Breast epithelium (tissue), 3 donors: ENCODE measurements around the gene PGBD5.

ENCODE experiments used
- POLR2A ChIP-seq: fragments of 450-650 bp; IDR thresholded peaks from one replicate; pipeline ENCODE4 v1.6.1; 2016; ENCODE audit warnings: antibody characterized with exemption, mild to moderate bottlenecking, moderate library complexity
- TF ChIP-seq, protein P1 (sequence below), 3 donors: fragments of 450-650 bp; IDR thresholded peaks; one replicate each; pipeline ENCODE4 v1.5.1; 2016 to 2017; ENCODE audit warnings: antibody characterized with exemption in 3 of 3, mild to moderate bottlenecking in 3 of 3, moderate library complexity in 3 of 3

DNA sequence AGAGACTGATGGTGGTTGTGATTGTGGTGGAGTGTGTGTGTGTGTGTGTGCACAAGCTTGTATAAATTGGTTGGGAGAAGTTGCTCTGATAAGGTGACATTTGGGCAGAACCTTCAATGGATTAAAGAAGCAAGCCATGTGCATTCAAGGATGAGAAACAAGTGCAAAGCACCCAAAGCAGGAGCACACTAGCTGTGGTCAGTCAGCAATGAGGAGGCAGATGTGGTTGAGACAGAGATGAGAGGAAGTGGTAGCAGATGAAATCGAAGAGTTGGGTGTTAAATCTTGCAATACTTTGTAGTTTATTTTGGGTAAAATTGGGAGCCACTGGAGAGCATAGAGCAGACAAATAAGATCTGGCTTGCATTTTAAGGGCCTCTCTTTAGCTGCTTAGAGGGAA lies 4.4 kb upstream of the PGBD5 start:
- TF ChIP-seq, protein P1, sequence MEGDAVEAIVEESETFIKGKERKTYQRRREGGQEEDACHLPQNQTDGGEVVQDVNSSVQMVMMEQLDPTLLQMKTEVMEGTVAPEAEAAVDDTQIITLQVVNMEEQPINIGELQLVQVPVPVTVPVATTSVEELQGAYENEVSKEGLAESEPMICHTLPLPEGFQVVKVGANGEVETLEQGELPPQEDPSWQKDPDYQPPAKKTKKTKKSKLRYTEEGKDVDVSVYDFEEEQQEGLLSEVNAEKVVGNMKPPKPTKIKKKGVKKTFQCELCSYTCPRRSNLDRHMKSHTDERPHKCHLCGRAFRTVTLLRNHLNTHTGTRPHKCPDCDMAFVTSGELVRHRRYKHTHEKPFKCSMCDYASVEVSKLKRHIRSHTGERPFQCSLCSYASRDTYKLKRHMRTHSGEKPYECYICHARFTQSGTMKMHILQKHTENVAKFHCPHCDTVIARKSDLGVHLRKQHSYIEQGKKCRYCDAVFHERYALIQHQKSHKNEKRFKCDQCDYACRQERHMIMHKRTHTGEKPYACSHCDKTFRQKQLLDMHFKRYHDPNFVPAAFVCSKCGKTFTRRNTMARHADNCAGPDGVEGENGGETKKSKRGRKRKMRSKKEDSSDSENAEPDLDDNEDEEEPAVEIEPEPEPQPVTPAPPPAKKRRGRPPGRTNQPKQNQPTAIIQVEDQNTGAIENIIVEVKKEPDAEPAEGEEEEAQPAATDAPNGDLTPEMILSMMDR (IDR thresholded peaks at IDR 0.05), result no peak
- no peak for TF ChIP-seq POLR2A
